Measurements from ENCODE around the gene RPP38.

GRCh38 chr10:15149042-15149771 is 52.1 kb downstream of the RPP38 start:
- TF ChIP-seq PBX3 (IDR thresholded peaks at IDR 0.05) (no peak), CTCF (IDR thresholded peaks at IDR 0.05) (no peak), MAX (IDR thresholded peaks at IDR 0.05) (no peak), POLR2A (IDR thresholded peaks at IDR 0.05; ENCODE audit: low read length) (no peak)

Measured in A549 (cell line).